ENCODE results near the gene PEX11A.

The PEX11A gene

DNA sequence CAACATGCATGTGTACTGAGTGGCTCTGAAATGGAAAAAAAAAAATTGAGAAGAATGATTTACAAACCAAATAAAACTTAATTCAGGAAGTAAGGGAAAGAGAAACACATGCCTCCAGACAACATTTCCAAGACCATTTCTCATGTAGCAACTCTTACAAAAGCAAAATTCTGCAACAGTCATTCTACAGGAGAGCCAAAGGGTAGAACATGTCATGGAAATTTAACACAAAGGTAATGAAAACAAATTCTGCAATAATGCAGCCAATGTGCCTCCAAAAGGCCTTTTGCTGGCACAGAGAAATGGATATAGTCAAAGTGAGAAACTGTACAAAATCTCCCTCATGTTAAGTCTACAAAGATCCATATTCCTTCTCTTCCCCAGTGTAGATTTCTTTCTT lies 4.0 kb downstream of the PEX11A start:
- H3K27ac ChIP-seq (ENCODE audit: low read depth, low read length, poor library complexity, severe bottlenecking), result no peak overlapping the region
- TF ChIP-seq, protein P1, sequence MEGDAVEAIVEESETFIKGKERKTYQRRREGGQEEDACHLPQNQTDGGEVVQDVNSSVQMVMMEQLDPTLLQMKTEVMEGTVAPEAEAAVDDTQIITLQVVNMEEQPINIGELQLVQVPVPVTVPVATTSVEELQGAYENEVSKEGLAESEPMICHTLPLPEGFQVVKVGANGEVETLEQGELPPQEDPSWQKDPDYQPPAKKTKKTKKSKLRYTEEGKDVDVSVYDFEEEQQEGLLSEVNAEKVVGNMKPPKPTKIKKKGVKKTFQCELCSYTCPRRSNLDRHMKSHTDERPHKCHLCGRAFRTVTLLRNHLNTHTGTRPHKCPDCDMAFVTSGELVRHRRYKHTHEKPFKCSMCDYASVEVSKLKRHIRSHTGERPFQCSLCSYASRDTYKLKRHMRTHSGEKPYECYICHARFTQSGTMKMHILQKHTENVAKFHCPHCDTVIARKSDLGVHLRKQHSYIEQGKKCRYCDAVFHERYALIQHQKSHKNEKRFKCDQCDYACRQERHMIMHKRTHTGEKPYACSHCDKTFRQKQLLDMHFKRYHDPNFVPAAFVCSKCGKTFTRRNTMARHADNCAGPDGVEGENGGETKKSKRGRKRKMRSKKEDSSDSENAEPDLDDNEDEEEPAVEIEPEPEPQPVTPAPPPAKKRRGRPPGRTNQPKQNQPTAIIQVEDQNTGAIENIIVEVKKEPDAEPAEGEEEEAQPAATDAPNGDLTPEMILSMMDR (IDR thresholded peaks at IDR 0.05; ENCODE audit: low read length), result no peak
- no peak for TF ChIP-seq EZH2 (IDR thresholded peaks at IDR 0.05; ENCODE audit: borderline replicate concordance, low read length)
- no peaks in the 10 kb centered on the region for H3K79me2 ChIP-seq (ENCODE audit: insufficient read depth, low read length)
- no peak overlapping the region for H2AFZ ChIP-seq (ENCODE audit: low read length)
- no peaks in the 10 kb centered on the region for H3K36me3 ChIP-seq (ENCODE audit: insufficient read depth, low read length)
- H3K9me2 ChIP-seq (ENCODE audit: low read depth, low read length), result no peaks in the 10 kb centered on the region
- H3K4me1 ChIP-seq (ENCODE audit: insufficient read depth, low read length, severe bottlenecking), result peaks cover 6% of the 10 kb centered on the region
- H3K4me2 ChIP-seq (ENCODE audit: low read length), result no peak overlapping the region
- no peaks in the 10 kb centered on the region for H3K27me3 ChIP-seq (ENCODE audit: insufficient read depth, low read length)
- no peak overlapping the region for H3K9ac ChIP-seq (ENCODE audit: low read length)
- no peaks in the 10 kb centered on the region for H3F3A ChIP-seq (ENCODE audit: insufficient read depth, low read length)
- no peaks in the 10 kb centered on the region for H4K20me1 ChIP-seq (ENCODE audit: insufficient read depth, low read length)
- H3K9me3 ChIP-seq (ENCODE audit: low read length), result no peaks in the 10 kb centered on the region
- H3K4me3 ChIP-seq (ENCODE audit: low read depth, low read length, poor library complexity, severe bottlenecking), result no peak overlapping the region

DNA sequence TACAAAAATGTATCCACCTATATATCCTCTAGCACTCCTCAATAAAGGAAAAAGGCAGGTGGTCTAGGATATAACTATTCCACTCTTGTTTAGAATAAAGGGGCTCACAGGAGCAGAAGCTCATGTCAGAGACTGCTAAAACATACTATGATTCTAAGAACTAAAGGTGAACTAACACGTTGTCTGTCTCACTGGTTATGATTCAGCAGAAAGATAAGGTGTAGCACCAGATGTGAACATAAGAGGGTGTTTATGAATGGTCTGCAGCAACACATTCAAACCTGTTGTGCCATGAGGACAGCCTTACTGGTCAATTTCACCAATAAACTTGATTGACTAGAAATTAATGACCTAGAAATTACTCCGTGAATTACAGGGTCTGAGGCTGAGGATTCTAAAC lies 4.6 kb downstream of the PEX11A start:
- Histone ChIP-seq H3K79me2 (ENCODE audit: insufficient read depth, low read length) (no peaks in the 10 kb centered on the region), H3K4me2 (ENCODE audit: low read length) (no peak overlapping the region), H3K4me3 (ENCODE audit: low read depth, low read length, poor library complexity, severe bottlenecking) (no peak overlapping the region), H3K9me2 (ENCODE audit: low read depth, low read length) (no peaks in the 10 kb centered on the region), H3F3A (ENCODE audit: insufficient read depth, low read length) (no peaks in the 10 kb centered on the region), H3K27ac (ENCODE audit: low read depth, low read length, poor library complexity, severe bottlenecking) (no peak overlapping the region), H3K9me3 (ENCODE audit: low read length) (no peaks in the 10 kb centered on the region), H3K27me3 (ENCODE audit: insufficient read depth, low read length) (no peaks in the 10 kb centered on the region), H4K20me1 (ENCODE audit: insufficient read depth, low read length) (no peaks in the 10 kb centered on the region), H3K36me3 (ENCODE audit: insufficient read depth, low read length) (no peaks in the 10 kb centered on the region), H3K9ac (ENCODE audit: low read length) (no peak overlapping the region), H3K4me1 (ENCODE audit: insufficient read depth, low read length, severe bottlenecking) (peaks cover 6% of the 10 kb centered on the region), H2AFZ (ENCODE audit: low read length) (no peak overlapping the region)
- no peak for TF ChIP-seq EZH2 (IDR thresholded peaks at IDR 0.05; ENCODE audit: borderline replicate concordance, low read length)
- TF ChIP-seq, protein P1 (IDR thresholded peaks at IDR 0.05; ENCODE audit: low read length), result no peak

DNA sequence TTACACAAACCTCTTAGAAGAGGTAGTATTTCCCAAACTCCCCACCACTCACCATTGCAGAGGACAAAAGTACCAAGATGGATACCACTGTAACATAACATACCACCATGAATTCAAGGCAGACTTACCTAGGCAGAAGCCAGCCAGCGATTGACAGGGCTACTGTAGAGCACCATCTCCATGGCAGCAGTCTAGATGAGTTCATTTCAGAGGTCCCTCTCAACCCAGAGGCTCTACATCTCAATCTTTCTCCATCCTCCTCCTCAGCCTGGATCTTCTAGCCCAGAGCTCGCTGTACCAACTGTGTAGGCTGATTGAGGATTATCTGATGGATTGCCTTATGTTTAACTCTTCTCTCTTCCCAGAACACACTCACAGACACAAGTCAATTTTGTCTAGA lies 9.4 kb downstream of the PEX11A start:
- no peaks in the 10 kb centered on the region for H4K20me1 ChIP-seq (ENCODE audit: insufficient read depth, low read length)
- no peaks in the 10 kb centered on the region for H3K79me2 ChIP-seq (ENCODE audit: insufficient read depth, low read length)
- H3K36me3 ChIP-seq (ENCODE audit: insufficient read depth, low read length), result no peaks in the 10 kb centered on the region
- no peak overlapping the region for H2AFZ ChIP-seq (ENCODE audit: low read length)
- no peak overlapping the region for H3K4me2 ChIP-seq (ENCODE audit: low read length)
- H3F3A ChIP-seq (ENCODE audit: insufficient read depth, low read length), result no peaks in the 10 kb centered on the region
- H3K27me3 ChIP-seq (ENCODE audit: insufficient read depth, low read length), result no peaks in the 10 kb centered on the region
- TF ChIP-seq, protein P1 (IDR thresholded peaks at IDR 0.05; ENCODE audit: low read length), result no peak
- no peak for TF ChIP-seq EZH2 (IDR thresholded peaks at IDR 0.05; ENCODE audit: borderline replicate concordance, low read length)
- no peak overlapping the region for H3K27ac ChIP-seq (ENCODE audit: low read depth, low read length, poor library complexity, severe bottlenecking)
- H3K4me1 ChIP-seq (ENCODE audit: insufficient read depth, low read length, severe bottlenecking), result no peaks in the 10 kb centered on the region
- H3K9me2 ChIP-seq (ENCODE audit: low read depth, low read length), result no peaks in the 10 kb centered on the region
- H3K9ac ChIP-seq (ENCODE audit: low read length), result no peak overlapping the region
- H3K4me3 ChIP-seq (ENCODE audit: low read depth, low read length, poor library complexity, severe bottlenecking), result no peak overlapping the region
- no peaks in the 10 kb centered on the region for H3K9me3 ChIP-seq (ENCODE audit: low read length)

Data from OCI-LY1 (cell line).